ENCODE measurements around the gene ANKMY1. TPM values are rescaled to one million over a fixed set of nuclear protein-coding genes. Genes with fewer than 3 reads are reported as not detected.

Gene ANKMY1
- total RNA-seq, 4 donors from 2014 or later: 7.0 to 12.0 (median 8.9) TPM

DNA sequence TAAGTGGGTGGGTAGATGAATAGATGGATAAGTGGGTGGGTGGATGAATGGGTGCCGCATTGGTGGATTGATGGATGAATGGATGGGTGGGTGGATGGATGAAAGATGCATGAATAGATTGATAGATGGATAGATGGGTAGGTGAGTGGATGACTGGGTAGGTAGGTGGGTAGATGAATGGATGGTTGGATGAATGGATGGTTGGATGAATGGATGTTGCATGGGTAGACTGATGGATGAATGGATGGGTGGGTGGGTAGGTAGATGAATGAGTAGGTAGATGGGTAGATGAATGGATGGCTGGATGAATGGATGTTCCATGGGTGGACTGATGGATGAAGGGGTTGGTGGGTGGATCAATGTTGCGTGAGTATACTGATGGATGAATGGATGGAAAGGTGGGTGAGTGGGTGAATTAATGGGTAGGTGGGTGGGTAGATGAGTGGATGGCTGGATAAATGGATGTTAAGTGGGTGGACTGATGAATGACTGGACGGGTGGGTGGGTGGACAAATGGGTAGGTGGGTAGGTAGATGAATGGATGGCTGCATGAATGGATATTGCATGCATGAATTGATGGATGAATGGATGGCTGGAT lies 30.5 kb downstream of the ANKMY1 start:
- no peak for ATAC-seq
- H3K27ac ChIP-seq: no peak overlapping the region
- 61 to 92% methylated on average over 3 of the region's 3 CpGs for WGBS, 2 donors (ENCODE audit: low coverage in 1 of 2)
- TF ChIP-seq POLR2AphosphoS5 (IDR thresholded peaks at IDR 0.05) (no peak), POLR2A (IDR thresholded peaks at IDR 0.05) (no peak), CTCF (IDR thresholded peaks at IDR 0.05) (no peak), EP300 (IDR thresholded peaks at IDR 0.05) (no peak)
- H3K4me1 ChIP-seq: no peaks in the 10 kb centered on the region
- H3K4me3 ChIP-seq: no peak overlapping the region
- peaks cover 0 to 80% of the 10 kb centered on the region in 2 donors for H3K36me3 ChIP-seq
- no peaks in the 10 kb centered on the region for H3K27me3 ChIP-seq
- peaks cover 0 to 13% (median 0%) of the 10 kb centered on the region in 3 donors for H3K9me3 ChIP-seq

GRCh38 chr2:240526521-240526920 lies 31.3 kb downstream of the ANKMY1 start:
- Histone ChIP-seq H3K36me3 (peaks cover 0 to 80% of the 10 kb centered on the region in 2 donors), H3K27ac (no peak overlapping the region), H3K4me3 (no peak overlapping the region), H3K4me1 (no peaks in the 10 kb centered on the region), H3K27me3 (no peaks in the 10 kb centered on the region), H3K9me3 (peaks cover 0 to 6% (median 0%) of the 10 kb centered on the region in 3 donors)
- no peak for ATAC-seq
- TF ChIP-seq EP300 (IDR thresholded peaks at IDR 0.05) (no peak), POLR2A (IDR thresholded peaks at IDR 0.05) (no peak), POLR2AphosphoS5 (IDR thresholded peaks at IDR 0.05) (no peak), CTCF (IDR thresholded peaks at IDR 0.05) (no peak)
- 85 to 100% methylated on average over 1 to 3 of the region's 4 CpGs for WGBS, 2 donors (ENCODE audit: low coverage in 1 of 2)

DNA sequence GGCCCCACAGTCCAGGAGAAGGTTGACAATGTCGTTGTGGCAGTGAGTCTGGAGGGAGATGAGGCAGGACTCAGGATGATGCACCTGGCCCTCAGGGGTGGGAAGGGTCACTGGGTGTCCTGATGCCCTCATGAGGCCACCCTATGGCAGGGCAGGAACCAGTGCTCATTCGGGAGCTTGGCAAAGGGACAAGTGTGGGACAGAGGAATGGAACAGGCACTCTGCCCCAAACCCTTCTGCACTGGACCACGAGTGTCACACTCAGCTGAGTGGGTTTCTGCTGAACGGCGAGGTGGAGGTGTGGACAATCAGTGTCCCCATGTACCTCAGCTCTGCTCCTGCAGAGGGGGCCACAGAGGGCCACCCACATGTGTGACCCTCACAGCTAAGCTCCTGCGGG lies 32.0 kb downstream of the ANKMY1 start:
- 90 to 100% methylated on average over 2 to 3 of the region's 6 CpGs for WGBS, 2 donors (ENCODE audit: low coverage in 1 of 2)
- peaks cover 4% of the 10 kb centered on the region for H3K27me3 ChIP-seq
- ATAC-seq: no peak
- H3K36me3 ChIP-seq: peaks cover 0 to 74% of the 10 kb centered on the region in 2 donors
- H3K9me3 ChIP-seq: no peaks in the 10 kb centered on the region
- H3K4me1 ChIP-seq: no peaks in the 10 kb centered on the region
- no peak overlapping the region for H3K27ac ChIP-seq
- TF ChIP-seq POLR2A (IDR thresholded peaks at IDR 0.05) (no peak), EP300 (IDR thresholded peaks at IDR 0.05) (no peak), POLR2AphosphoS5 (IDR thresholded peaks at IDR 0.05) (no peak), CTCF (IDR thresholded peaks at IDR 0.05) (no peak)
- no peak overlapping the region for H3K4me3 ChIP-seq

GRCh38 chr2:240524963-240525718 lies 32.6 kb downstream of the ANKMY1 start:
- Histone ChIP-seq H3K27ac (no peak overlapping the region), H3K9me3 (no peaks in the 10 kb centered on the region), H3K4me3 (no peak overlapping the region), H3K27me3 (peaks cover 11% of the 10 kb centered on the region), H3K4me1 (peaks cover 0 to 5% (median 2%) of the 10 kb centered on the region in 3 donors), H3K36me3 (peaks cover 0 to 68% of the 10 kb centered on the region in 2 donors)
- TF ChIP-seq POLR2A (IDR thresholded peaks at IDR 0.05) (no peak), POLR2AphosphoS5 (IDR thresholded peaks at IDR 0.05) (no peak), CTCF (IDR thresholded peaks at IDR 0.05) (no peak), EP300 (IDR thresholded peaks at IDR 0.05) (no peak)
- WGBS, 2 donors (ENCODE audit: low coverage in 1 of 2): 75 to 78% methylated on average over 1 to 4 of the region's 8 CpGs
- no peak for ATAC-seq
